K562 (cell line): ENCODE results near the gene ZNF778. TPM values are rescaled to one million over a fixed set of nuclear protein-coding genes. Genes with fewer than 3 reads are reported as not detected.

Source experiments
- DNMT1 ChIP-seq: fragments of 450-650 bp; IDR thresholded peaks from 2 replicates; pipeline ENCODE4 v1.6.1; 2016; ENCODE audit warnings: antibody characterized with exemption, mild to moderate bottlenecking
- ELF4 ChIP-seq: fragments of 450-650 bp; formaldehyde crosslinking; IDR thresholded peaks from 2 replicates; pipeline ENCODE4 v1.4.0; 2022; ENCODE audit warnings: missing genetic modification characterization
- PCBP2 ChIP-seq: fragments of 200-400 bp; formaldehyde crosslinking; IDR thresholded peaks from 2 replicates; pipeline ENCODE4 v1.6.1; 2018; ENCODE audit warnings: low read length, low read depth, mild to moderate bottlenecking, moderate library complexity; ENCODE audit not compliant: poor library complexity, severe bottlenecking
- RBM14 ChIP-seq: fragments of 200-400 bp; formaldehyde crosslinking; IDR thresholded peaks from 2 replicates; pipeline ENCODE4 v1.6.1; 2018; ENCODE audit warnings: low read depth, mild to moderate bottlenecking, low read length, moderate library complexity, borderline replicate concordance; ENCODE audit not compliant: insufficient read depth
- ZNF583 ChIP-seq: fragments of 250-450 bp; sonication (Bioruptor Pico); IDR thresholded peaks from 2 replicates; pipeline ENCODE4 v1.4.0; 2020
- ZNF778 ChIP-seq: fragments of 450-650 bp; formaldehyde crosslinking; IDR thresholded peaks from 2 replicates; pipeline ENCODE4 v1.4.0; 2020; ENCODE audit warnings: mild to moderate bottlenecking, moderate library complexity
- polyA plus RNA-seq, 8 experiments: library from polyadenylated mRNA; depleted of rRNA in 4 of 8; stranded (reverse) in 5 of 8; unstranded in 3 of 8; fragments of >200 nt; fragmentation: Nextera tagmentation in 2 of 8; fragmentation: Illumina TruSeq in 1 of 8; extraction: Ambion mirVana in 2 of 8; extraction: Trizol in 1 of 8; gene quantifications; 2 replicates each; pipeline versions ENCODE4 v1.2.1 to v1.2.3, GENCODE V29; 2011 to 2014; ENCODE audit warnings: inconsistent platforms in 1 of 8, missing spikeins in 1 of 8
- total RNA-seq, 7 experiments: library from RNA; depleted of rRNA in 6 of 7; stranded (reverse); fragments of >200 nt in 6 of 7; fragmentation: Illumina TruSeq in 2 of 7; extraction: Trizol in 2 of 7; gene quantifications; 2 replicates each; pipeline versions ENCODE4 v1.2.1 to v1.2.3, GENCODE V29; 2011 to 2021; ENCODE audit warnings: low replicate concordance in 1 of 7
- TF ChIP-seq, protein P1 (sequence below): sonication (generic); formaldehyde crosslinking; IDR thresholded peaks from 2 replicates; pipeline ENCODE4 v1.8.1; 2023; ENCODE audit warnings: missing genetic modification reagents, mild to moderate bottlenecking, borderline replicate concordance
- TF ChIP-seq, protein P2 (sequence below): fragments of 450-650 bp; conservative IDR thresholded peaks from 2 replicates; pipeline ENCODE4 v1.6.1; 2016; ENCODE audit warnings: missing genetic modification characterization, low read depth, mild to moderate bottlenecking, missing compliant biosample characterization, moderate library complexity
- TF ChIP-seq, protein P3 (sequence below): fragments of 450-650 bp; IDR thresholded peaks from 2 replicates; pipeline ENCODE4 v1.6.1; 2017; ENCODE audit warnings: antibody characterized with exemption, mild to moderate bottlenecking
- TF ChIP-seq, protein P4 (sequence below): fragments of 250-450 bp; sonication (Bioruptor Pico); IDR thresholded peaks from 2 replicates; pipeline ENCODE4 v1.4.0; 2020; ENCODE audit warnings: mild to moderate bottlenecking, moderate library complexity, borderline replicate concordance
- TF ChIP-seq, protein P5 (sequence below): fragments of 250-450 bp; sonication (Bioruptor Pico); IDR thresholded peaks from 2 replicates; pipeline ENCODE4 v1.8.0; 2021; ENCODE audit warnings: mild to moderate bottlenecking, moderate library complexity

The ZNF778 gene
- total and polyA plus RNA-seq, 9 of the 15 experiments (the other 6 are each of a cell fraction or from before 2014, with no cell fraction given) = 0.70 to 60.6 (median 7.5) TPM

DNA sequence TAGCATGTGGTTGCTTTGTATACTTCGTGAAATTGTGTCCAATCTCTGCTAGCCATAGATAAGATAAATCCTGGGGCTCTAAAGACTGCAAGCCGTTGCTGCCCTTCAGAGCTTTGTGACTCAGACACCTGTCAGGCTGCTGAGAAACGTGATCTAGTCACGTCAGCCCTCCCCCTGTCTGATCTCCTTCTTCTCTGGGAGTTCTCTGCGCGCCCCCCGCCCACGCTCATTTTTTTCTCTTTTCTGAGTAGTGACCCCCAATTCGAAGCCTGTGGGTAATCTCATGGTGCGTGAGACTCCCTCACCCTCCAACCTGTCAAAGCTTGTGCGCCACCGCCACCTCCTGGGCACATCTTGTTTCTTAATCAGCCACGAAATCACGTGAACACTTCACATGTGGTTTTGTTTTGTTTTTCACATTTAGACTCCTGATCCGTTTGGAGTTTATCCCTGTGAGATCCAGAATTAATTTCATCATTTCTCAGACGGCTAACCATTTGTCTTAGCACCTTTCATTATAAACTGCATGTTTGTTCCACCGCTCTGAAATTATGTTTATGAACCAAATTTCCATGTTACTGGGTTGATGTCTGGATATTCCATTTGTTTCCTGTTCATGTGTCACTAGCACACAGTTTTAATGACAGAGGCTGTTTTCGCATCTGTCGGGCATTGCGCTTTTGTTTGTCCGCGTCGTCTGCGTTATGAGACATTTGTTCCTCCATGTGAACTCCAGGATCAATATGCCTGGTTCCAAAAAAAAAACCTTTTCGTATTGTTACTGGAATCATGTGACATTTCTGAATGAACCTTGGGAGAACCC is 977 bp upstream of the ZNF778 start (continued):
- TF ChIP-seq PCBP2 = no peak
- no peak for TF ChIP-seq DNMT1
- TF ChIP-seq, protein P1, sequence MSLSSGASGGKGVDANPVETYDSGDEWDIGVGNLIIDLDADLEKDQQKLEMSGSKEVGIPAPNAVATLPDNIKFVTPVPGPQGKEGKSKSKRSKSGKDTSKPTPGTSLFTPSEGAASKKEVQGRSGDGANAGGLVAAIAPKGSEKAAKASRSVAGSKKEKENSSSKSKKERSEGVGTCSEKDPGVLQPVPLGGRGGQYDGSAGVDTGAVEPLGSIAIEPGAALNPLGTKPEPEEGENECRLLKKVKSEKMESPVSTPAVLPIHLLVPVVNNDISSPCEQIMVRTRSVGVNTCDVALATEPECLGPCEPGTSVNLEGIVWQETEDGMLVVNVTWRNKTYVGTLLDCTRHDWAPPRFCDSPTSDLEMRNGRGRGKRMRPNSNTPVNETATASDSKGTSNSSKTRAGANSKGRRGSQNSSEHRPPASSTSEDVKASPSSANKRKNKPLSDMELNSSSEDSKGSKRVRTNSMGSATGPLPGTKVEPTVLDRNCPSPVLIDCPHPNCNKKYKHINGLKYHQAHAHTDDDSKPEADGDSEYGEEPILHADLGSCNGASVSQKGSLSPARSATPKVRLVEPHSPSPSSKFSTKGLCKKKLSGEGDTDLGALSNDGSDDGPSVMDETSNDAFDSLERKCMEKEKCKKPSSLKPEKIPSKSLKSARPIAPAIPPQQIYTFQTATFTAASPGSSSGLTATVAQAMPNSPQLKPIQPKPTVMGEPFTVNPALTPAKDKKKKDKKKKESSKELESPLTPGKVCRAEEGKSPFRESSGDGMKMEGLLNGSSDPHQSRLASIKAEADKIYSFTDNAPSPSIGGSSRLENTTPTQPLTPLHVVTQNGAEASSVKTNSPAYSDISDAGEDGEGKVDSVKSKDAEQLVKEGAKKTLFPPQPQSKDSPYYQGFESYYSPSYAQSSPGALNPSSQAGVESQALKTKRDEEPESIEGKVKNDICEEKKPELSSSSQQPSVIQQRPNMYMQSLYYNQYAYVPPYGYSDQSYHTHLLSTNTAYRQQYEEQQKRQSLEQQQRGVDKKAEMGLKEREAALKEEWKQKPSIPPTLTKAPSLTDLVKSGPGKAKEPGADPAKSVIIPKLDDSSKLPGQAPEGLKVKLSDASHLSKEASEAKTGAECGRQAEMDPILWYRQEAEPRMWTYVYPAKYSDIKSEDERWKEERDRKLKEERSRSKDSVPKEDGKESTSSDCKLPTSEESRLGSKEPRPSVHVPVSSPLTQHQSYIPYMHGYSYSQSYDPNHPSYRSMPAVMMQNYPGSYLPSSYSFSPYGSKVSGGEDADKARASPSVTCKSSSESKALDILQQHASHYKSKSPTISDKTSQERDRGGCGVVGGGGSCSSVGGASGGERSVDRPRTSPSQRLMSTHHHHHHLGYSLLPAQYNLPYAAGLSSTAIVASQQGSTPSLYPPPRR (CRISPR knock-in tag) = no peak
- TF ChIP-seq, protein P2, sequence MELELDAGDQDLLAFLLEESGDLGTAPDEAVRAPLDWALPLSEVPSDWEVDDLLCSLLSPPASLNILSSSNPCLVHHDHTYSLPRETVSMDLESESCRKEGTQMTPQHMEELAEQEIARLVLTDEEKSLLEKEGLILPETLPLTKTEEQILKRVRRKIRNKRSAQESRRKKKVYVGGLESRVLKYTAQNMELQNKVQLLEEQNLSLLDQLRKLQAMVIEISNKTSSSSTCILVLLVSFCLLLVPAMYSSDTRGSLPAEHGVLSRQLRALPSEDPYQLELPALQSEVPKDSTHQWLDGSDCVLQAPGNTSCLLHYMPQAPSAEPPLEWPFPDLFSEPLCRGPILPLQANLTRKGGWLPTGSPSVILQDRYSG = no peak
- TF ChIP-seq ZNF583 (CRISPR knock-in tag) = no peak
- TF ChIP-seq ELF4 (CRISPR knock-in tag) = no peak
- TF ChIP-seq, protein P3, sequence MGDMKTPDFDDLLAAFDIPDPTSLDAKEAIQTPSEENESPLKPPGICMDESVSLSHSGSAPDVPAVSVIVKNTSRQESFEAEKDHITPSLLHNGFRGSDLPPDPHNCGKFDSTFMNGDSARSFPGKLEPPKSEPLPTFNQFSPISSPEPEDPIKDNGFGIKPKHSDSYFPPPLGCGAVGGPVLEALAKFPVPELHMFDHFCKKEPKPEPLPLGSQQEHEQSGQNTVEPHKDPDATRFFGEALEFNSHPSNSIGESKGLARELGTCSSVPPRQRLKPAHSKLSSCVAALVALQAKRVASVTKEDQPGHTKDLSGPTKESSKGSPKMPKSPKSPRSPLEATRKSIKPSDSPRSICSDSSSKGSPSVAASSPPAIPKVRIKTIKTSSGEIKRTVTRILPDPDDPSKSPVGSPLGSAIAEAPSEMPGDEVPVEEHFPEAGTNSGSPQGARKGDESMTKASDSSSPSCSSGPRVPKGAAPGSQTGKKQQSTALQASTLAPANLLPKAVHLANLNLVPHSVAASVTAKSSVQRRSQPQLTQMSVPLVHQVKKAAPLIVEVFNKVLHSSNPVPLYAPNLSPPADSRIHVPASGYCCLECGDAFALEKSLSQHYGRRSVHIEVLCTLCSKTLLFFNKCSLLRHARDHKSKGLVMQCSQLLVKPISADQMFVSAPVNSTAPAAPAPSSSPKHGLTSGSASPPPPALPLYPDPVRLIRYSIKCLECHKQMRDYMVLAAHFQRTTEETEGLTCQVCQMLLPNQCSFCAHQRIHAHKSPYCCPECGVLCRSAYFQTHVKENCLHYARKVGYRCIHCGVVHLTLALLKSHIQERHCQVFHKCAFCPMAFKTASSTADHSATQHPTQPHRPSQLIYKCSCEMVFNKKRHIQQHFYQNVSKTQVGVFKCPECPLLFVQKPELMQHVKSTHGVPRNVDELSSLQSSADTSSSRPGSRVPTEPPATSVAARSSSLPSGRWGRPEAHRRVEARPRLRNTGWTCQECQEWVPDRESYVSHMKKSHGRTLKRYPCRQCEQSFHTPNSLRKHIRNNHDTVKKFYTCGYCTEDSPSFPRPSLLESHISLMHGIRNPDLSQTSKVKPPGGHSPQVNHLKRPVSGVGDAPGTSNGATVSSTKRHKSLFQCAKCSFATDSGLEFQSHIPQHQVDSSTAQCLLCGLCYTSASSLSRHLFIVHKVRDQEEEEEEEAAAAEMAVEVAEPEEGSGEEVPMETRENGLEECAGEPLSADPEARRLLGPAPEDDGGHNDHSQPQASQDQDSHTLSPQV = no peak
- TF ChIP-seq, protein P4, sequence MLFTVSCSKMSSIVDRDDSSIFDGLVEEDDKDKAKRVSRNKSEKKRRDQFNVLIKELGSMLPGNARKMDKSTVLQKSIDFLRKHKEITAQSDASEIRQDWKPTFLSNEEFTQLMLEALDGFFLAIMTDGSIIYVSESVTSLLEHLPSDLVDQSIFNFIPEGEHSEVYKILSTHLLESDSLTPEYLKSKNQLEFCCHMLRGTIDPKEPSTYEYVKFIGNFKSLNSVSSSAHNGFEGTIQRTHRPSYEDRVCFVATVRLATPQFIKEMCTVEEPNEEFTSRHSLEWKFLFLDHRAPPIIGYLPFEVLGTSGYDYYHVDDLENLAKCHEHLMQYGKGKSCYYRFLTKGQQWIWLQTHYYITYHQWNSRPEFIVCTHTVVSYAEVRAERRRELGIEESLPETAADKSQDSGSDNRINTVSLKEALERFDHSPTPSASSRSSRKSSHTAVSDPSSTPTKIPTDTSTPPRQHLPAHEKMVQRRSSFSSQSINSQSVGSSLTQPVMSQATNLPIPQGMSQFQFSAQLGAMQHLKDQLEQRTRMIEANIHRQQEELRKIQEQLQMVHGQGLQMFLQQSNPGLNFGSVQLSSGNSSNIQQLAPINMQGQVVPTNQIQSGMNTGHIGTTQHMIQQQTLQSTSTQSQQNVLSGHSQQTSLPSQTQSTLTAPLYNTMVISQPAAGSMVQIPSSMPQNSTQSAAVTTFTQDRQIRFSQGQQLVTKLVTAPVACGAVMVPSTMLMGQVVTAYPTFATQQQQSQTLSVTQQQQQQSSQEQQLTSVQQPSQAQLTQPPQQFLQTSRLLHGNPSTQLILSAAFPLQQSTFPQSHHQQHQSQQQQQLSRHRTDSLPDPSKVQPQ (CRISPR knock-in tag) = no peak
- TF ChIP-seq ZNF778 (CRISPR knock-in tag) = no peak
- TF ChIP-seq RBM14 = no peak
- TF ChIP-seq, protein P5, sequence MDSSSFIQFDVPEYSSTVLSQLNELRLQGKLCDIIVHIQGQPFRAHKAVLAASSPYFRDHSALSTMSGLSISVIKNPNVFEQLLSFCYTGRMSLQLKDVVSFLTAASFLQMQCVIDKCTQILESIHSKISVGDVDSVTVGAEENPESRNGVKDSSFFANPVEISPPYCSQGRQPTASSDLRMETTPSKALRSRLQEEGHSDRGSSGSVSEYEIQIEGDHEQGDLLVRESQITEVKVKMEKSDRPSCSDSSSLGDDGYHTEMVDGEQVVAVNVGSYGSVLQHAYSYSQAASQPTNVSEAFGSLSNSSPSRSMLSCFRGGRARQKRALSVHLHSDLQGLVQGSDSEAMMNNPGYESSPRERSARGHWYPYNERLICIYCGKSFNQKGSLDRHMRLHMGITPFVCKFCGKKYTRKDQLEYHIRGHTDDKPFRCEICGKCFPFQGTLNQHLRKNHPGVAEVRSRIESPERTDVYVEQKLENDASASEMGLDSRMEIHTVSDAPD (CRISPR knock-in tag) = no peak
